H9 (cell line): ENCODE measurements around the gene TUB. TPM values are rescaled to one million over a fixed set of nuclear protein-coding genes. Genes with fewer than 3 reads are reported as not detected.

ENCODE experiments used
- DNase-seq: peaks from one replicate; pipeline ENCODE4 v3.0.0-alpha.2; 2017
- H2AFZ ChIP-seq: one replicate; pipeline ENCODE4 v1.6.1; 2013; ENCODE audit warnings: mild to moderate bottlenecking, low read length, control low read depth, moderate library complexity
- H2AK5ac ChIP-seq: 2 replicates; pipeline ENCODE4 v1.6.1; 2013; ENCODE audit warnings: low read length, control low read depth, mixed read lengths; ENCODE audit not compliant: insufficient read length
- H2BK120ac ChIP-seq: one replicate; pipeline ENCODE4 v1.6.1; 2013; ENCODE audit warnings: low read depth, mild to moderate bottlenecking, low read length, control low read depth, inconsistent platforms; ENCODE audit not compliant: poor library complexity, severe bottlenecking
- H2BK12ac ChIP-seq: 2 replicates; pipeline ENCODE4 v1.6.1; 2013; ENCODE audit warnings: low read length, control low read depth, mixed read lengths, low read depth; ENCODE audit not compliant: insufficient read length
- H2BK15ac ChIP-seq: 2 replicates; pipeline ENCODE4 v1.6.1; 2013; ENCODE audit warnings: low read depth, low read length, control low read depth
- H2BK20ac ChIP-seq: one replicate; pipeline ENCODE4 v1.6.1; 2013; ENCODE audit warnings: low read depth, mild to moderate bottlenecking, low read length, control low read depth, inconsistent platforms; ENCODE audit not compliant: poor library complexity, severe bottlenecking
- H2BK5ac ChIP-seq: 2 replicates; pipeline ENCODE4 v1.6.1; 2013; ENCODE audit warnings: low read length, control low read depth, mixed read lengths; ENCODE audit not compliant: insufficient read length
- H3K14ac ChIP-seq: 2 replicates; pipeline ENCODE4 v1.6.1; 2013; ENCODE audit warnings: low read length, control low read depth; ENCODE audit not compliant: insufficient read depth
- H3K18ac ChIP-seq: 2 replicates; pipeline ENCODE4 v1.6.1; 2013; ENCODE audit warnings: low read depth, mild to moderate bottlenecking, mixed read lengths, low read length, control low read depth; ENCODE audit not compliant: insufficient read length
- H3K23ac ChIP-seq: 2 replicates; pipeline ENCODE4 v1.6.1; 2013; ENCODE audit warnings: low read length, control low read depth, mixed read lengths, low read depth; ENCODE audit not compliant: insufficient read length
- H3K23me2 ChIP-seq: 2 replicates; pipeline ENCODE4 v1.6.1; 2013; ENCODE audit warnings: low read depth, mild to moderate bottlenecking, mixed read lengths, low read length, control low read depth; ENCODE audit not compliant: insufficient read length, poor library complexity, severe bottlenecking
- H3K27ac ChIP-seq: 2 replicates; pipeline ENCODE4 v1.5.1; 2013; ENCODE audit warnings: low read length, control low read depth, mixed read lengths, low read depth; ENCODE audit not compliant: insufficient read length
- H3K27me3 ChIP-seq: 2 replicates; pipeline ENCODE4 v1.6.1; 2013; ENCODE audit warnings: low read length, control low read depth, inconsistent platforms; ENCODE audit not compliant: insufficient read depth
- H3K4ac ChIP-seq: 2 replicates; pipeline ENCODE4 v1.6.1; 2013; ENCODE audit warnings: low read depth, mild to moderate bottlenecking, control low read depth, inconsistent platforms, low read length, moderate library complexity
- H3K4me1 ChIP-seq: 2 replicates; pipeline ENCODE4 v1.6.1; 2013; ENCODE audit warnings: low read length, control low read depth, inconsistent platforms; ENCODE audit not compliant: insufficient read depth
- H3K4me2 ChIP-seq: 2 replicates; pipeline ENCODE4 v1.6.1; 2013; ENCODE audit warnings: low read length, control low read depth, mixed read lengths; ENCODE audit not compliant: insufficient read length, insufficient read depth
- H3K56ac ChIP-seq: 2 replicates; pipeline ENCODE4 v1.6.1; 2013; ENCODE audit warnings: low read depth, mild to moderate bottlenecking, mixed read lengths, low read length, control low read depth; ENCODE audit not compliant: insufficient read length
- H3K79me1 ChIP-seq: 2 replicates; pipeline ENCODE4 v1.6.1; 2013; ENCODE audit warnings: low read depth, mild to moderate bottlenecking, moderate library complexity, low read length, control low read depth, inconsistent platforms; ENCODE audit not compliant: insufficient read depth, poor library complexity, severe bottlenecking
- H3K79me2 ChIP-seq: 2 replicates; pipeline ENCODE4 v1.6.1; 2013; ENCODE audit warnings: low read length, control low read depth, inconsistent platforms; ENCODE audit not compliant: insufficient read depth
- H3K9ac ChIP-seq: 2 replicates; pipeline ENCODE4 v1.6.1; 2013; ENCODE audit warnings: low read length, control low read depth, mixed read lengths; ENCODE audit not compliant: insufficient read length; ENCODE audit errors: extremely low read depth
- H3K9me3 ChIP-seq: one replicate; pipeline ENCODE4 v1.6.1; 2013; ENCODE audit warnings: low read depth, low read length, inconsistent platforms; ENCODE audit not compliant: control insufficient read depth
- H3T11ph ChIP-seq: one replicate; pipeline ENCODE4 v1.6.1; 2013; ENCODE audit warnings: mild to moderate bottlenecking, low read length, control low read depth, inconsistent platforms
- H4K20me1 ChIP-seq: one replicate; pipeline ENCODE4 v1.6.1; 2013; ENCODE audit not compliant: control insufficient read depth, insufficient read length, insufficient read depth
- H4K5ac ChIP-seq: 2 replicates; pipeline ENCODE4 v1.6.1; 2013; ENCODE audit warnings: low read depth, mild to moderate bottlenecking, mixed read lengths, low read length, control low read depth; ENCODE audit not compliant: insufficient read length
- H4K8ac ChIP-seq: replicated peaks from 2 replicates; pipeline ENCODE4 v1.6.1; 2013; ENCODE audit warnings: low read length, control low read depth, mixed read lengths, low read depth; ENCODE audit not compliant: insufficient read length
- H4K91ac ChIP-seq: 2 replicates; pipeline ENCODE4 v1.6.1; 2013; ENCODE audit warnings: low read depth, mild to moderate bottlenecking, moderate library complexity, mixed read lengths, low read length, control low read depth; ENCODE audit not compliant: insufficient read length
- H3K27ac Mint-ChIP-seq, 3 experiments: 2 replicates in 2 of 3; 3 replicates in 1 of 3; pipeline ENCODE4 v1.8.0; 2020 to 2021; ENCODE audit warnings: mixed read lengths in 3 of 3, mild to moderate bottlenecking in 1 of 3, moderate library complexity in 1 of 3
- H3K27me3 Mint-ChIP-seq: 2 replicates; pipeline ENCODE4 v1.8.0; 2021; ENCODE audit warnings: low read depth, mild to moderate bottlenecking, moderate library complexity, mixed read lengths
- H3K36me3 Mint-ChIP-seq, 3 experiments: 2 replicates in 2 of 3; 3 replicates in 1 of 3; pipeline ENCODE4 v1.8.0; 2020 to 2021; ENCODE audit warnings: low read depth in 3 of 3, mixed read lengths in 3 of 3; ENCODE audit not compliant: insufficient read depth in 1 of 3
- H3K4me1 Mint-ChIP-seq, 2 experiments: 2 replicates each; pipeline ENCODE4 v1.8.0; 2020; ENCODE audit warnings: mixed read lengths in 2 of 2
- H3K4me3 Mint-ChIP-seq, 2 experiments: 2 replicates in 1 of 2; 3 replicates in 1 of 2; pipeline ENCODE4 v1.8.0; 2020 to 2021; ENCODE audit warnings: mild to moderate bottlenecking in 2 of 2, mixed read lengths in 2 of 2, moderate library complexity in 1 of 2
- H3K9me3 Mint-ChIP-seq, 2 experiments: 2 replicates in 1 of 2; 3 replicates in 1 of 2; pipeline ENCODE4 v1.8.0; 2020; ENCODE audit warnings: mild to moderate bottlenecking in 2 of 2, mixed read lengths in 2 of 2, moderate library complexity in 1 of 2
- CTCF ChIP-seq: fragments of 200-600 bp; sonication (generic); conservative IDR thresholded peaks from 3 replicates; pipeline ENCODE4 v1.8.0; 2021; ENCODE audit warnings: antibody characterized with exemption, mild to moderate bottlenecking
- WGBS: extraction: QIAGEN DNeasy Blood & Tissue Kit; methylation state at CpG from one replicate; pipeline ENCODE4 v1.1.7; 2013; ENCODE audit warnings: missing lambda C conversion rate, low lambda C conversion rate, mixed read lengths; ENCODE audit not compliant: insufficient read length; ENCODE audit errors: extremely low coverage; 5-methylcytosine and 5-hydroxymethylcytosine counted together
- total RNA-seq: library from RNA; stranded (reverse); gene quantifications from 2 replicates; pipeline ENCODE4 v1.2.1, GENCODE V29; 2021

Gene TUB
- total RNA-seq, 1 experiment from 2014 or later: 14.8 TPM

DNA sequence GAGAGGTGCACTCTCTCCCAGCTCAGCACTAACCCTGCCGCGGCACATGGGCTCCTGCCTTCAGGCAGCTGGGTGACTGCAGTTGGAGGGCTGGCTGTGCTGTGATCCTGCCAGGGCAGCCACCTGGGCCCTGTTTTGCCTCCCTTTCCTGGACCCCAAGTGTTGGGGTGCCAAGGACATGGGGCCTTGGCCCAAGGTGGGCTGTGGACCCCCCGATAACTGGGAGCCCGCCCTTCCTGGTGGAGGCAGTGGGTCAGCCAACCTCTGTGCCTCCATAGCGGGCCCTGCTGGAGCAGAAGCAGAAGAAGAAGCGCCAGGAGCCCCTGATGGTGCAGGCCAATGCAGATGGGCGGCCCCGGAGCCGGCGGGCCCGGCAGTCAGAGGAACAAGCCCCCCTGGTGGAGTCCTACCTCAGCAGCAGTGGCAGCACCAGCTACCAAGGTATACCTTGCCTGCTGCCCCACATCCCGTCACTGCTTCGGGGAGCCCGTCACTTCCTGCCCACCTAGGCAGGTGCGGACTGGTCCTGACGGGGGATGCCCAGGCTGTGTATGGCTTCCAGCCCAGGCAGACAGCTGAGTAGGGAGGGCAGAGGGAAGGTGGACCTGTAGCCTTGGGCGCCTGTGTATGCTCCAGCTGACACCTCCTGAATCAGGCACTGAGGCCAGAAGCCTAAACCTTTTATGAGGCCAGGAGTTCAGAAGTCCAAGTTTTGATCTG is 8.9 kb downstream of the TUB start:
- no peak overlapping the region for H4K91ac ChIP-seq
- WGBS: no CpG with 5 or more reads among the region's 17 CpGs

More for the DNA sequence above, 8.9 kb downstream of the TUB start:
- Histone ChIP-seq H3K27ac (no peak overlapping the region), H3K9me3 (no peaks in the 10 kb centered on the region), H2AFZ (no peak overlapping the region), H3K18ac (no peak overlapping the region), H4K20me1 (no peaks in the 10 kb centered on the region), H3K4ac (no peak overlapping the region), H3T11ph (no peak overlapping the region), H2BK15ac (no peak overlapping the region), H4K8ac (no peak overlapping the region), H2BK120ac (no peak overlapping the region), H2AK5ac (no peak overlapping the region), H3K56ac (no peak overlapping the region), H3K4me2 (no peak overlapping the region), H3K23ac (no peak overlapping the region), H2BK5ac (no peak overlapping the region), H3K23me2 (no peaks in the 10 kb centered on the region), H3K79me2 (no peaks in the 10 kb centered on the region), H3K9ac (no peak overlapping the region), H3K27me3 (no peaks in the 10 kb centered on the region), H3K79me1 (no peaks in the 10 kb centered on the region), H3K14ac (no peak overlapping the region; the same call in 1 of the 2 replicates), H2BK20ac (no peak overlapping the region), H4K5ac (no peak overlapping the region), H3K4me1 (peaks cover 2% of the 10 kb centered on the region; the same call in 1 of the 2 replicates), H2BK12ac (no peak overlapping the region)
- peaks cover 0 to 2% of the 10 kb centered on the region in 2 experiments; a peak in 1 of 5 replicates for H3K9me3 Mint-ChIP-seq
- H3K27ac Mint-ChIP-seq: no peak overlapping the region
- peaks cover 7 to 16% (median 14%) of the 10 kb centered on the region in 3 experiments; a peak in 6 of 7 replicates for H3K36me3 Mint-ChIP-seq
- no peak for DNase-seq
- no peaks in the 10 kb centered on the region; the same call in 1 of the 2 replicates for H3K27me3 Mint-ChIP-seq
- H3K4me1 Mint-ChIP-seq: peaks cover 23 to 27% of the 10 kb centered on the region in 2 experiments
- TF ChIP-seq CTCF: peak; percentile 12; the same call in 1 of the 3 replicates
- no peak overlapping the region for H3K4me3 Mint-ChIP-seq
